ENCODE data around the gene C1QL1. TPM values are rescaled to one million over a fixed set of nuclear protein-coding genes. Genes with fewer than 3 reads are reported as not detected.

The C1QL1 gene
- total RNA-seq, 1 donor from 2014 or later = 1.4 TPM

DNA sequence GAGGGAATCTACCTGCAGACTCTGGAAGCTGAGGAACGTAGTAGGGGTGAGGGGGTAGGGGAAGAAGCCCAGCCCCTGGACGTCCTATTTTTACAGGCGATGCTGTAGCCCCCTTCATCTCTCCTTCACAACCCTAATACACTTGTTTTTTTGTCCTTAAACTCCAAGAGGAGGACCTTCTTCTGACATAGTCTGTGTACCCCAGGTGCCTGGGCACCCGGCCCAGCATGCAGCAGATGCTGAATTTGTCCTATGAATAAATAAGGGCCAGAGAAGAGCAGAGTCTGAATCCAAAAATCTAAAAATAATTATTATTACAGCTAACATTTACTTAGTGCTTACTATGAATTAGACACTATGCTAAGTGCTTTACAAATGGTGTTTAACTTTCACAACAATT lies 25.6 kb downstream of the C1QL1 start:
- Mint-ChIP-seq H3K27ac (ENCODE audit: unreplicated experiment) (peak overlapping the region; percentile 63), H3K4me3 (ENCODE audit: unreplicated experiment) (no peak overlapping the region), H3K4me1 (ENCODE audit: unreplicated experiment) (peaks cover 41% of the 10 kb centered on the region), H3K9me3 (ENCODE audit: unreplicated experiment) (no peaks in the 10 kb centered on the region), H3K27me3 (ENCODE audit: unreplicated experiment) (no peaks in the 10 kb centered on the region), H3K36me3 (ENCODE audit: unreplicated experiment) (peaks cover 3% of the 10 kb centered on the region)
- TF ChIP-seq, protein P1, sequence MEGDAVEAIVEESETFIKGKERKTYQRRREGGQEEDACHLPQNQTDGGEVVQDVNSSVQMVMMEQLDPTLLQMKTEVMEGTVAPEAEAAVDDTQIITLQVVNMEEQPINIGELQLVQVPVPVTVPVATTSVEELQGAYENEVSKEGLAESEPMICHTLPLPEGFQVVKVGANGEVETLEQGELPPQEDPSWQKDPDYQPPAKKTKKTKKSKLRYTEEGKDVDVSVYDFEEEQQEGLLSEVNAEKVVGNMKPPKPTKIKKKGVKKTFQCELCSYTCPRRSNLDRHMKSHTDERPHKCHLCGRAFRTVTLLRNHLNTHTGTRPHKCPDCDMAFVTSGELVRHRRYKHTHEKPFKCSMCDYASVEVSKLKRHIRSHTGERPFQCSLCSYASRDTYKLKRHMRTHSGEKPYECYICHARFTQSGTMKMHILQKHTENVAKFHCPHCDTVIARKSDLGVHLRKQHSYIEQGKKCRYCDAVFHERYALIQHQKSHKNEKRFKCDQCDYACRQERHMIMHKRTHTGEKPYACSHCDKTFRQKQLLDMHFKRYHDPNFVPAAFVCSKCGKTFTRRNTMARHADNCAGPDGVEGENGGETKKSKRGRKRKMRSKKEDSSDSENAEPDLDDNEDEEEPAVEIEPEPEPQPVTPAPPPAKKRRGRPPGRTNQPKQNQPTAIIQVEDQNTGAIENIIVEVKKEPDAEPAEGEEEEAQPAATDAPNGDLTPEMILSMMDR (IDR thresholded peaks at IDR 0.05) = no peak
- DNase-seq (ENCODE audit: extremely low spot score, unreplicated experiment) = no peak

DNA sequence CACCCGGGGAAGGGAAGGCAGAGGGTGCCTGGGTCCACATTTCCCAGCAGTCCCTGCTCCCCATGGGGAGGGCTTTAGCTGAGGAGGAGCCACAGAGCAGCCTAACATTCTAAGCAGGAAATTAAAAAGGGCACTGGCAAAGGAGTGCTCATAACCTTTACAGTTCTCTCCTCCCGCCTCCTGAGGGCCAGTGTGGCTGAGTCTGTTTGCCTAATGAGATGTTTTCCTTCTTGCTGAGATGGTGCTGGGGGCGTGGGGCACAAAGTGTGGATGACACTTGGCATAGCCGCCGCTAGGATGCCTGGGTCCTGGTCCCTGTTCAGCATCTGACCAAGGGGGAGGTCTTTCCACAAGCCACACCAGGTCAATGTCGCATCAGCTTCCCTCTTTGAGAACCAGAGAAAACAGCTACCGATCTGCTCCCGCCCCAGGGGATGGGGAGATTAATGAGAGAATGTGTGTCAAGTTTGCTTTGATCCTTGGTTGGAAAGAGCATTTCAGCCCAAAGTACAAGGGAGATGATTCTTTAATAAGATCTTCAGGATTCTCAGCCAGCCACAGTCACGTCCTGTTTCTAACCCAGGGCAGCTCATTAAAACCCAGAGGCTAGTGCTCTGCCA lies 26.3 kb downstream of the C1QL1 start:
- peak overlapping the region; percentile 63 for H3K27ac Mint-ChIP-seq (ENCODE audit: unreplicated experiment)
- H3K36me3 Mint-ChIP-seq (ENCODE audit: unreplicated experiment) = peaks cover 3% of the 10 kb centered on the region
- H3K27me3 Mint-ChIP-seq (ENCODE audit: unreplicated experiment) = no peaks in the 10 kb centered on the region
- no peak for DNase-seq (ENCODE audit: extremely low spot score, unreplicated experiment)
- no peaks in the 10 kb centered on the region for H3K9me3 Mint-ChIP-seq (ENCODE audit: unreplicated experiment)
- no peak overlapping the region for H3K4me3 Mint-ChIP-seq (ENCODE audit: unreplicated experiment)
- H3K4me1 Mint-ChIP-seq (ENCODE audit: unreplicated experiment) = peaks cover 37% of the 10 kb centered on the region
- TF ChIP-seq, protein P1 (IDR thresholded peaks at IDR 0.05) = no peak

DNA sequence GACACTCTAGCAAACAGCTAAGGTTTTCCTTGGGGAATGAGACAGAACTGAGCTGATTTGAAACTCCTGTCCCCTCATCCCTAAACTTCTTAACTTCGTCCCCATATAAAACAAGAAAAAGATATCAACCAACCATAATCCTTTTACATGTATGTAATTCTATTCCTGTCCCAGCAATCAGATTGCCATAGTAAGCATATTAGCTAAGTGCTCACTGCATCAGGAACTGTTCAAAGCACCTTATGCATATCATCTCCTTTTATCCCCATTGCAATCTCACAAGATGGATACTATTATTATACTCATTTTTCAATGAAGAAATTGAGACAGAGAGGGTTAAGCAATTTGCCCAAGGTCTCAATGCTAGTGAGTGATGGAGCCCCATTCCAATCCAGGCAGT lies 27.3 kb downstream of the C1QL1 start:
- no peaks in the 10 kb centered on the region for H3K9me3 Mint-ChIP-seq (ENCODE audit: unreplicated experiment)
- H3K36me3 Mint-ChIP-seq (ENCODE audit: unreplicated experiment) = peaks cover 3% of the 10 kb centered on the region
- H3K27ac Mint-ChIP-seq (ENCODE audit: unreplicated experiment) = peak overlapping the region; percentile 58

DNA sequence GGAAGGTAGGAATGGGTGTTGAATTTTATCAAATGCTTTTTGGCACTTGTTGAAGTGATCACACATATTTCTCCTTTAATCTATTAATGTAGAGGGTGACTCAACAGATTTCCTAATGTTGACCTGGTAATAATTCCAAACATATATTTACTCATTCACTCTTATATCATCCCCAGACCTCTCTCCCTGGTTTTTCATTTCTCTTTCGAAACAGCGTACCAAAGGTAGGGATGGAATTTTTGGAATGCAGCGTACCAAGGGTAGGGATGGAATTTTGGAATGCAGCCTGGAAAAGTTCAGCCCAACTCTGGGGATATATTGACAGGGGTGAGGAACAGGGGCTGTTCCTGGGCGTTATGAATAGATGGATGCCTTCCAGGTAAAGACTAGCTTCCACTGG lies 27.8 kb downstream of the C1QL1 start:
- Mint-ChIP-seq H3K27ac (ENCODE audit: unreplicated experiment) (peak overlapping the region; percentile 58), H3K9me3 (ENCODE audit: unreplicated experiment) (no peaks in the 10 kb centered on the region), H3K27me3 (ENCODE audit: unreplicated experiment) (no peaks in the 10 kb centered on the region), H3K4me3 (ENCODE audit: unreplicated experiment) (no peak overlapping the region), H3K4me1 (ENCODE audit: unreplicated experiment) (peaks cover 29% of the 10 kb centered on the region), H3K36me3 (ENCODE audit: unreplicated experiment) (peaks cover 4% of the 10 kb centered on the region)
- no peak for DNase-seq (ENCODE audit: extremely low spot score, unreplicated experiment)
- TF ChIP-seq, protein P1 (IDR thresholded peaks at IDR 0.05) = no peak

More for the DNA sequence above, 27.3 kb downstream of the C1QL1 start:
- DNase-seq (ENCODE audit: extremely low spot score, unreplicated experiment) = no peak
- Mint-ChIP-seq H3K4me1 (ENCODE audit: unreplicated experiment) (peaks cover 29% of the 10 kb centered on the region), H3K4me3 (ENCODE audit: unreplicated experiment) (no peak overlapping the region), H3K27me3 (ENCODE audit: unreplicated experiment) (no peaks in the 10 kb centered on the region)
- TF ChIP-seq, protein P1 (IDR thresholded peaks at IDR 0.05) = no peak

DNA sequence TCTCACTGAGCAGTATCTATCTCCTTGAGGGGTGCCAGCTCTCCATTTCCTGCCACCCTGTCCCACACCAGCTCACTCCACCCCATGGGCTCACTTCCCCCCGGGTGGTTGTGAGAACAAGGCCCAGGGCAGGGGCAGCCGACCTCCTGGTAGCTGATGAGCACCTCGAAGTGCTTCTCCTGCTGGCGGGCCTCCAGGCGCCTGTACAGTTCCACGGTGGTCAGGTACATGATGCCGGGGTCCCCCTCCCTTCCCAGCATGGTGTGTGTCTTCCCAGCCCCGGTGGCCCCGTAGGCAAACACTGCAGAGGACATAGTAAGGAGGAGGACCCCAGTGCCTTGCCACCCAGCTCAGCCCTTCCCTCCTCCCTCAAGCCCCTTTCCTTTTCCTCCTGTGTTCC lies 33.0 kb downstream of the C1QL1 start:
- no peak overlapping the region for H3K4me3 Mint-ChIP-seq (ENCODE audit: unreplicated experiment)
- peaks cover 6% of the 10 kb centered on the region for H3K36me3 Mint-ChIP-seq (ENCODE audit: unreplicated experiment)
- H3K9me3 Mint-ChIP-seq (ENCODE audit: unreplicated experiment) = no peaks in the 10 kb centered on the region
- H3K27ac Mint-ChIP-seq (ENCODE audit: unreplicated experiment) = no peak overlapping the region
- no peaks in the 10 kb centered on the region for H3K27me3 Mint-ChIP-seq (ENCODE audit: unreplicated experiment)
- no peak for DNase-seq (ENCODE audit: extremely low spot score, unreplicated experiment)
- H3K4me1 Mint-ChIP-seq (ENCODE audit: unreplicated experiment) = peaks cover 3% of the 10 kb centered on the region
- TF ChIP-seq, protein P1 (IDR thresholded peaks at IDR 0.05) = no peak
